Activated T-cell treated with anti-CD3 and anti-CD28 coated beads for 48 hours (primary cell): Measurements from ENCODE around the gene IL25.
A peak's percentile ranks its signal among the peaks of the same experiment; 100 is the strongest.
"Not testable (repeated sequence)": the region's sequence is repeated elsewhere in the genome, so short reads cannot be mapped to it uniquely, and the experiment has no call there.

Source experiments
- DNase-seq: peaks from one replicate; pipeline ENCODE4 v3.0.0-alpha.2; 2020; ENCODE audit warnings: low read depth

IL25 gene

DNA sequence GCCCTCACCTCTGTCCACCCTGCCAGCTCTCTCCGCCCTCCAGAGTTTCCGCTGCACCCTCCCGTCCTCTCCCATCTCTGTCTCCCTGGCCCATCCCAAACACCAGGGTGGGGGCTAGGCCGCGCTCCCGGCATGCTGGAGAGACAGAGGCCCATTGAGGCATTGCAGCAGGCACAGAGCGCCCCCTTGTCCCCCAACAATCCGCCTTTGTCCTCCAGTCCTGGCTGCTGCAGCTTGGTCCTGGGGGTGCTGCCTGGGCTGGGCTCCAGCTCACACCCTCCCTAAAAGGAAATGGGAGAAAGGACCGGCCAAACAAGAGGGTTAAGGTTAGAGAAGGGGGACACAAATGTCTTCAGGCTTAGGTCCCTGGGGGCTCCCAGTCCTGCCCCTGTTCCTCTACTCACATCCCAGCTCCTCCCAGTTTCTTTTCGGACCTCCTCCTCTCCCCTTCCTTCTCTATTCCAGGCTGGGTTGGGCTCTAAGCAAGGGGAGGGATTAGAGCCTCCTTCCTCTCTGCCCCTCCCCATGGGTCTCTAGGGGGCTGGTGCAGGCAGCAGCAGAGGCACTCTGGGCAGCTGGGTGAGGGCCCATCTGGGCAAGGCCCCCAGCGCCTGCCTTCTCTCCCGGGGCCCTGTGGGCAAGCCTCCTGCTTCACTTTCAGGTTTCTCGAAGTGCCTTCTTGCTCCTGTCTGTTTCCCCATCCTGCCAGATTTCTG, 4.0 kb downstream of the IL25 start, which contains the start of gene CMTM5:
Gene CMTM5, plus strand, starts transcription at position 565 of the 716 bp plus-strand sequence. CDS start 206 bp downstream, outside the sequence.
- DNase-seq = no peak

DNA sequence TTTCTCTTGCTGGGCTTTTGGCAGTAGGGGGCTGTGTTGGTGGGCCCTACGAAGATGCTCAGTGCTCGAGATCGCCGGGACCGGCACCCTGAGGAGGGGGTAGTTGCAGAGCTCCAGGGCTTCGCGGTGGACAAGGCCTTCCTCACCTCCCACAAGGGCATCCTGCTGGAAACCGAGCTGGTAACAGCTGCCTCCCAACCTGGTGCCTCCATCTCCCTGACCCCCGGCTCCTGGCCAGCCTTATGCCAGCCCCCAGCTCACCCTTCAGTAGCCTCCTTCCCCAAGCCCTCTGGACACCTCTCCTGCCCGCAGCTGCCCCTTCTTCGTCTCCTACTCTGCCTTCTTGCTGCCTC, 4.6 kb downstream of the IL25 start:
- DNase-seq = no peak

GRCh38 chr14:23377573-23378563, 5.3 kb downstream of the IL25 start:
- DNase-seq = no peak

GRCh38 chr14:23378612-23379220, 6.1 kb downstream of the IL25 start:
- no peak for DNase-seq

DNA sequence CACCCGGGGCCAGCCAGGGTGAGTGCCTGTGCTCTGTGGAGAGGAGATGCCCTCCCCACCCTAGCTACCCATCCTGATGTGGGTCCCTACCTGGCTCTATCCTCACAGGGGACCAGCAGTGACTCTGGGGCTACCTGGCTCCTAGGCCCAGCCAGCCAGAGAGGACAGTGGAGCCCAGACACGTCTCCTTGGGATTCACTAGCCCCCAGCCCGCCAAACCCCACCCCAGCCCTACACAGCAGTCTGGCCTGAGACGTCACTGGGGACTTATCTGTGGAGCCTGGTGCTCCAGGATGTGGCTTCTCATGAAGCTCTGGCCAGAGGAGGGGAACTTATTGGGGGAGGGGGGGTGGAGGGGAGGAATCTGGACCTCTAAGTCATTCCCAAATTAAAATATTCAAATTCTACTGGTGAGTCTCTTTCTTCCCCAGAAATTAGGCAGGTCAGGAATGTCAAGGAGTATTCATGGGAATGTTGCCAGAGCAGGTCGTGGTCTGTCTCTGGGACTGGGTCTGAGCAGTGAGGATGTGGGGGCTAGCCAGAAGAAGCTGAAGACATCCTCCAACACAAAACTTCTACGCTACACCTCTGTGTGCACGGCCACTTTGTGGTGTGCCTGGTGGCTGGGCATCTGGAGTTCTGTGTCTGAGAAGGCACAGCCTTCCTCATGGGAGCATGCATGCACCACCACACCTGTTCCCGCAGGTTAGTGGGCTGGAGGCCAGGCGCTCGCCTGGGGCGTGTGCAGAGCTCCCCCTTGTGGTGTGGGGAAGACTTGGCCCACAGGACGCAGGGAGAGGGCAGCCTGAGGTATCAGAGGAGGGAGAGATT, 7.0 kb downstream of the IL25 start:
- peak; percentile 56 for DNase-seq

GRCh38 chr14:23380197-23380914, 7.7 kb downstream of the IL25 start:
- DNase-seq = no peak

- DNase-seq = no peak
Observed at GRCh38 chr14:23380976-23381375, 8.4 kb downstream of the IL25 start.

GRCh38 chr14:23381871-23382270, 9.3 kb downstream of the IL25 start:
- DNase-seq = no peak

GRCh38 chr14:23382276-23382675, 9.7 kb downstream of the IL25 start:
- DNase-seq = no peak

GRCh38 chr14:23382731-23383440, 10.3 kb downstream of the IL25 start:
- DNase-seq = no peak

- DNase-seq = no peak
Observed at GRCh38 chr14:23384364-23385080, 11.9 kb downstream of the IL25 start.

GRCh38 chr14:23385244-23385641, 12.6 kb downstream of the IL25 start:
- DNase-seq = no peak

- DNase-seq = no peak
Observed at GRCh38 chr14:23385642-23386265, 13.1 kb downstream of the IL25 start.

- DNase-seq = not testable (repeated sequence)
Observed at GRCh38 chr14:23386266-23386657, 13.7 kb downstream of the IL25 start.

DNA sequence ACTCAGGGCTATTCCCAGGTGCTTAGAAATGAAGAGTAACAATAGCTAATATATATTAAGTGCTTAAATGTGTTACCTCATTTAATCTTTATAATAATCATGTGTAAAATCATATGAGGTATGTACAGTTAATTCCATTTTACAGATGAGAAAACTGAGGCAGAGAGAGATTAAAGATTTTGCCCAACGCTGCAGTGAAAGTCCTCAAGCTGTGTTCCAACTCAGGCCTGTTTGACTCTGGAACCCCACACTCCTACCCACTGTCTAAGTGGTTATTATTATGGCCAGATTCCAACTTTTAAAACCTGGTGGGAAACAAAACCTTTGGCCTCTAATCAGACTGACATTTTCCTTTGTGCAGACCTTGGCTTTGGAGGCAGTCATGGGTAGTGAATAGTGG, 14.4 kb downstream of the IL25 start:
- DNase-seq = no peak

DNA sequence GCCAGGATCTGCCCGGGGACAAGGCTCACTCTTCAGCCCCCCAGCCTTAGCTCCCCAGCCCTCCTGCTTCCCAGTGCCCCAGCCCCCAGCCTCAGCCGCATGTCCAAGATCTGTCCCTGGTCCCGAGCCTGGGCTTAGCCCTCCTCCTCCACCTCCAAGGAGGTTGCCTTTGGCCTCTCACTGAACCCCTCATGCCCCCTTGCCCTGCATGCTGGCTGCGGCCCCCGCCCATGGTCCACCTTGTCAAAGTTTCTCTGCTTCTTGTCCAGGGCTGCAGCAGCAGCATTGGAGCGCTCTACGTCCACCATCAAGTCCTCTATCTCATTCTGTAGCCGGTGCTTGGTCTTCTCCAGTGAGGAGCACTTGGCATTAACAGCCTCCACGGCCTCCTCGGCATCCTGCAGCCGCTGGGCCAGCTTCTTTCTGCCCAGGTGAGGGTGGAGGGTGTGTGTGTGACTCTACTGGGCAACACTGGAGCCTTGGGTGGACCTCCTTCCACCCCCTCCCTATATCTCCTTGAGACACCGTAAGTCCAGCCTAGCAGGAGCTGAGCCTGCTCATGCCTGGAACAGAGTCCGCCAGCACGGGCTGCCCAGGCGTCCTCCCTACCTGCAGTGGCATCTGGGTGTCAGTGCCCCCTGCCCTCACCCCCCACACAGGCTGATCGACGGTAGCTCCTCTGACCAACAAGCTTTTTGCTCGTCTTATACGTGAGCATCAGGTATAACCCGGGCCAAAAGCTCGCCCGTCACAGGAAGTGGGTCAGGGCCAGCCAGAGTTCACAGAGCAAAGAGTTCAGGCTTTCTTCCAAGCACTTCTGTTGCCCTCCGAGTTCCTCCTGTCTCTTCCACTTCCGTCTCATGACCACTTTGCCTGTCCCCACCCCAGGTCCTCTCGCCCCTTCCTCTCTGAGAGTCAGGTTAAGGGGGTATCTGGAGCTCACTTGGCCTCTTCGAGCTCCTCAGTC, 15.6 kb downstream of the IL25 start:
- no peak for DNase-seq

DNA sequence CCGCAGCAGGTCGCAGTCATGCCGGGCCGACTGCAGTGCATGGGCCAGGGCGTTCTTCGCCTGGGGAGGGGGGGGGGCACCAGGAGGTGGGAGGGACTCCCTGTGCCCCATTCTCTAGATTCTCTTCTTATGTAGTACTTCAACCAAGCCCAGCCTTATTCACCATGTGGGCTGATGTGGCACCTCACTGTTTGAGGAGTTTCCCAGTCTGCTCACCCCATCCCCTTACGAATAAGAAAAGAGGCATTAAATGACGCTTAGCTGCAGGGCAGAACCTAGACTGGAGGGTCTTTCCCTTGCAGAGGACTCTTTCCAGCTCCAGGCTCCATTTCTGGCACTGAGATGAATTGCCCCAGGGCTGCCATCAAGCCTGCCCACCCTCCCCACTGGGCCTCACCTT, 16.4 kb downstream of the IL25 start:
- no peak for DNase-seq

DNA sequence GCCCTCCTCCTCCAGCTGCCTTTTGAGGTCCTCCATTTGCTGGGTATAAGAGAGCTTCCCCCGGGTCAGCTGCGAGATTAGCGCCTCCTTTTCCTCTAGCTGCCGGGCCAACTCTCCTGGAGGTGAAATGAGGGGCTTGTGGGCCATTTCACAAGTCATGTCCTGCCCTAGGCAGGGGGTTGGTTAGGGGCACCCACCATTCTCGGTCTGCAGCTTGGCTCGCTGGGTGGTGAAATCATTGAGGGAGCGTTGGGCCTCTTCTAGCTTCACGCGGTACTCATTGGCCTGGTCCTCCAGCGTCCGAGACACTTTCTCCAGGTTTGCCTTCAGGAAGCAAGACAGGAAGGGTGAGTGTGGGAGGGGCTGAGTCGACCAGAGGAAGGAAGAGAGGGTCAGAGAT, 16.8 kb downstream of the IL25 start:
- DNase-seq = no peak
